NCI-H460 (cell line): ENCODE results near the gene MYH14. TPM values are rescaled to one million over a fixed set of nuclear protein-coding genes. Genes with fewer than 3 reads are reported as not detected.
"Not testable (repeated sequence)": the region's sequence is repeated elsewhere in the genome, so short reads cannot be mapped to it uniquely, and the experiment has no call there.

Experiments
- DNase-seq: peaks from one replicate; pipeline ENCODE4 v3.0.0-alpha.2; 2016; ENCODE audit warnings: low read depth; ENCODE audit errors: extremely low read depth
- total RNA-seq: library from RNA; depleted of rRNA; stranded (reverse); fragments of >200 nt; shearing (Covaris generic); gene quantifications from 2 replicates; pipeline ENCODE4 v1.2.3, GENCODE V29; 2014

MYH14 gene
- total RNA-seq, 1 experiment from 2014 or later: 3.0 TPM

- no peak for DNase-seq
Observed at GRCh38 chr19:50222691-50223438, 19.4 kb downstream of the MYH14 start.

- DNase-seq: no peak
Observed at GRCh38 chr19:50223439-50223716, 20.0 kb downstream of the MYH14 start.

GRCh38 chr19:50224986-50225747 lies 21.7 kb downstream of the MYH14 start:
- DNase-seq: no peak

- DNase-seq: no peak
Observed at GRCh38 chr19:50226536-50226935, 23.1 kb downstream of the MYH14 start.

DNA sequence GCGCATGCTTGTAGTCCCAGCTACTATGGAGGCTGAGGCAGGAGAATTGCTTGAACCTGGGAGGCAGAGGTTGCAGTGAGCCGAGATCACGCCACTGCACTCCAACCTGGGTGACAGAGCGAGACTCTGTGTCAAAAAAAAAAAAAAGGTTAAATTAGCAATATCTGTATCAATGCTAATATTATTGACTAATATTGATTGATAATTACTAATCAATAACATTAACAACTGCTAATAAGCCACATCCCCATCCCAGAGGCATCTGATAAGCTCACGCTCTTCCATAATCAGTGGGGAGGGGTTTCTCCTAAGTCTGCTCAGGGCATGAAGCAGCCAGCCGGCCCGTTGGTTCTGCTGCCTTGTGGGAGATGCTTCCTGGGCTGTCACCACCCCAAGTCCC lies 24.7 kb downstream of the MYH14 start:
- not testable (repeated sequence) for DNase-seq

DNA sequence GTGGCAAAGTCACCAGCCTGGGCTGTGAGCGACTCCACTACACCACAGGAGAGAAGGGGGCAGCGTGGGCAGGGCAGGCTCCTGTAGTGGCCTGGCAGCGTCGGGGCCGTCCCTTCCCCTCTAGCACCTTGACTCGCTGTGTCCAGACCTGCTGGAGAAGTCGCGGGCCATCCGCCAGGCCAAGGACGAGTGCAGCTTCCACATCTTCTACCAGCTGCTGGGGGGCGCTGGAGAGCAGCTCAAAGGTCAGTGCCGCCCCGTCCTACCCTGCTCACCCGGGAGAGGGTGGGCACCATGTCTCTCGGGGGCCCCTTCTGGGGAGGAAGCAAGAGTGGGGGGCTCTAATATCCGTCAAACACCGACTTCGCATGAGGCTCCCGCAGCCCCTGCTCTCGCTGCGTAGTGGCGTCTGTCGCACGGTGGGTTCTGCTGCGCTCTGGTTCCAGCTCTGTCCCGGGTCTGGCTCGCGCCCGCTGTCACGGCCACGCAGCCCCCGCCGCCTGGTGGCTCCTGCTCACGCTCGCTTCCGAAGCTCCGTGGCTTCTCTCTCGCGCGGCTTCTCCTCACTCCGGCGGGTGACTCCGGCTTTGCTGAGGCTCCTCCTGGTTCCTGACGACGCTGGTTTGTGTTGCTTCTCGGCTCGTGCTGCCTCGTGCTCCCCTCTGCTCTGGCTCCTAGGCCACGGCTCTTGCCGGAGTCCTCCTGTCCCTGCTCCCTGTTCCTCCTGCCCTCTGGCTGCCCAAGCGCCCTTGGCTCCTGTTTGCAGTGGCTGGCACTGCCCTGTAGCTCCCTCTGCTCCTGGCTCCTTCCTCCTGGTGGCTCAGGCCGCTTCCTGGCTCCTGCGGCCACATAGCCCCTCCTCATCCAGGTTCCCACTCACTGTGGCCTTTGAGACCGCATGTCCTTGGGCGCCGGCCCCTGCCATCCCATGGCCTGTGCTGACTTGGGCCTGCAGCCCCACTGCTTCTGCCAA lies 27.2 kb downstream of the MYH14 start:
- DNase-seq: no peak

DNA sequence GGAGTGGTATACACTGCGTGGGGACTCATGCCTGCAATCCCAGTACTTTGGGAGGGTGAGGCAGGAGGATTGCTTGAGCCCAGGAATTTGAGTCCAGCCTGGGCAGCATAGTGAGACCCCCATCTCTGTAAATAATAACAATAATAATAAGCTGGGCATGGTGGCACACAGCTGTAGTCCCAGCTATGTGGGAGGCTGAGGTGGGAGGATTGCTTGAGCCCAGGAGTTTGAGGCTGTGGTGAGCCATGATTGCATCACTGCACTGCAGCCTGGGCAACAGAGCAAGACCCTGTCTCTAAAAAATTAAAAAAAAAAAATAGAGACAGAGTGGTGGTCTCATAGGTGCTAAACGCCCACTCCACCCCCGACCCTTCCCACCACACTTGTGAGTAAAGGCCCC lies 28.0 kb downstream of the MYH14 start:
- not testable (repeated sequence) for DNase-seq

- DNase-seq: no peak
Observed at GRCh38 chr19:50231821-50232220, 28.4 kb downstream of the MYH14 start.

- DNase-seq: no peak
Observed at GRCh38 chr19:50232600-50232999, 29.2 kb downstream of the MYH14 start.

- DNase-seq: no peak
Observed at GRCh38 chr19:50233308-50233910, 30.0 kb downstream of the MYH14 start.

DNA sequence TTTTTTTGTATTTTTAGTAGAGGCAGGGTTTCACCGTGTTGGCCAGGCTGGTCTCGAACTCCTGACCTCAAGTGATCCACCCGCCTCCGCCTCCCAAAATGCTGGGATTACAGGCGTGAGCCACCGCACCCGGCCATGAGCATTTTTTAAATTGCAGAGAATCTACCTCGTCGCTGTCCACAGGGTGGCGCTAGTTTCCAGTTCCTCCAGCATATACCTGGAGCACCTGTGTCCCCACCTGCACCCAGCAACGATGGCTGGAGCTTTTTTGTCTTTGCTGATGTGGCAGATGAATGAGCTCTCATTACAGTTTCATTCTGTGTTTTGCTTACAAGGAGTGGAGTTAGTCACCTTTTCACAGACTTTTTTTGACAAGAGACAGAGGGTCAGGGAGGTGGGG lies 34.1 kb downstream of the MYH14 start:
- not testable (repeated sequence) for DNase-seq

DNA sequence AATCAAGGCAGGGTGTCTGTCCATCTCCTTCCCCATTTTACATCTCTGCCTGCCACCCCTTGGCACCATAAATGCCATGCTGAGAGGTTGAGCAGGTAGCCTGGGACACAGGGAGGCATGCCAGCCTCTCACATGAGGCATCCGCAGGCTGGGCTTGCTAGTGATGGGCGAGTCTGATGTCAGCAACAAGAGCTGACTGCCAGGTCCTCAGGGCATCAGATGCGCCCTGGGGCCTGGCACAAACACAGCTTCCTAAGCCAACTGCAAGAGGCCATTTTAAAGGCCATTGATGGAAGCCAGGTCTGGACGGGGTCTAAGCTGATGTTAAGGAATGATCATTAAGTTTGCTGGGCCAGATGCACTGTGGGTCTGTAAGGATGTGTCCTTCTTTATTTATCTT lies 34.6 kb downstream of the MYH14 start:
- DNase-seq: no peak

GRCh38 chr19:50239921-50240590 lies 36.6 kb downstream of the MYH14 start:
- no peak for DNase-seq

GRCh38 chr19:50242581-50242980 lies 39.2 kb downstream of the MYH14 start:
- DNase-seq: no peak

DNA sequence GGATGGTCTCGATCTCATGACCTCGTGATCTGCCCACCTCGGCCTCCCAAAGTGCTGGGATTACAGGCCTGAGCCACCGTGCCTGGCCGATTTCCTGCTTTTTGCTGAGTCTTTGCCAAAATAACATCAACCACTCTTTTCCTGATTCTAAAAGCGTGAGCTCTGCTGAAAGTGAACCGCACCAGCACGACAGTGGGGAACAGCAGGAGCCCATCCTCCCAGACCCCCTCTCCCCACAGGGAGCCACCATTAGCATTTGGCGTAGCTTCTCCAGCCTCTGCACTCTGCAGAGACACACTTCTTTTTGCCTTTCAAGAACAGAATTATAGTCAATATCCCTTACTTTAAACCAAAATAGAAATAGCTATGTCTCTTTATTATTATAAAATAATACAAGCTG lies 41.3 kb downstream of the MYH14 start:
- no peak for DNase-seq

DNA sequence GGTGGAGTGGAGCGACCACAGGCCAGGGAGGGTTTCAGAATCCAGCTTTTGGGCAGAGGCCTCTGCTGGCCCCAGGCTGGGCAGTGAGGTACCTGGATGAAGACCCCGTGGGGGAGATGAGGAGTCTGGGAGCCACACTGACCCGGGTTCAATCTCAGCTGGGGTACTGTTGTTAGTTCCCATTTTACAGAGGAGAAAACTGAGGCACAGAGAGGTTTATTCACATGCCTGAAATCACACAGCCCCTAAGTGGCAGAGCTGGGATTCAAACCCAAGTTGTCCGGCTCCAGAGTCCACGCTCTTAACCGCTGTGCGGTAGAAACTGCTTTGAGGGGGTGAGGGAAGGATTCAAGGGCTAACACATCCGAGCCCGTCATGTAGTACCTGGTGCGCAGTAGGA lies 45.0 kb downstream of the MYH14 start:
- no peak for DNase-seq

- DNase-seq: no peak
Observed at GRCh38 chr19:50248826-50249225, 45.4 kb downstream of the MYH14 start.

- no peak for DNase-seq
Observed at GRCh38 chr19:50249636-50250035, 46.2 kb downstream of the MYH14 start.

DNA sequence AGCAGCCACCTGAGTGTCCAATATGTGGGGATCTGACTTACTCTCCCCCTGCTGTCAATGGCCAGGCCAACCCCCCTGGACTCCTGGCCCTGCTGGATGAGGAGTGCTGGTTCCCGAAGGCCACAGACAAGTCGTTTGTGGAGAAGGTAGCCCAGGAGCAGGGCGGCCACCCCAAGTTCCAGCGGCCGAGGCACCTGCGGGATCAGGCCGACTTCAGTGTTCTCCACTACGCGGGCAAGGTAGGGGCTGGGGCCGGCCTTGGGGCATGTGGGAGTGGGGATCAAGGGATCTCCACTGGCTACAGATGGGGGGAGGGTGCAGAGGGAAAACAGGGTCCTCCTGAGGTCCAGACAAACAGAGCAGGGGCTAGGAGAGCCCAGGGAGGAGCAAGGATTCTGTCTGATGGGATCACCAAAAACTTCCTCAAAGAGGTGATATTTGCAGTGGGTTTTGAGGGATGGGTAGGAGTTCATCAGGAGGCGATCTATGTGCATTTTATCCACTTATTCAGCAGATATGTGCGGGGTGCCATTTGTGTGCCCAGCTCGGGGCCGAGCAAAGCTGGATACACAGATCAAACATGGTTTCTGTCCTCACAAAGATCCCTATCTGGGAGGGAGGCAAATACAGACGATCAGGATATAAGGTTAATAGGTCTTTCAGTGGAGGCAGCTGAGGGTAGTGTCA lies 47.2 kb downstream of the MYH14 start:
- DNase-seq: no peak
